Measurements from ENCODE around the gene OTOP3.

The OTOP3 gene

DNA sequence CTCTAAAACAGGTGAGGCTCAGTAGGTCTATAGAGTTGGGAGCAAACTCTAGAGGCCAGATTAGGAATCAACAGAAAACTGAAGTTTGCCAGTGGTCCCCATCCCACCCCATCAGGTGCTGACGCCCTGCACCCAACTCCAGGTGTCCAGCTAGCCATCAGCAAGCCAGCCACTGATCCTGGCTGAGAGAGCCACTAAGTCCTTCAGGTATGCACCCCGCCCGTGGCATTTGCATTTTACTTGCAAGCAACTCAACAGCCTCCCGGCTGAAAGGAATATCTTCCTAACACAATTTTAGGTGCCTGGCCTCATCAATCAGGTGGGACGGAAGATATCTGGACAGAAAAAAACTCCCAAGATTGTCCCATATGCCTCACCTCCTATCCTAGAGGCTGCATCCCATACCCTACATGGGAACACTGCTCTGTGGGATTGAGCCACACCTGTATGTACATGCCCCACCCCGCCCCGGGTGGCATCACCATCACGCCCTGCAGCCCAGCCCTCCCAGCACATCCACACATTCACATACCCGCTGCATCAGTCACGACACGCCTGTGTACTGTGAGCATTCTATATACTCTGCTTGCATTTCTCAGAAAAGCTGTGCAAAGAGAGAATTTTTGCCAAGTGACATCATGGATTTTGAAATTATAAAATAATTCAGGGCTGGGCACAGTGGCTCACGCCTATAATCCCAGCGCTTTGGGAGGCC is 8.3 kb downstream of the OTOP3 start:
- no peak for DNase-seq

DNA sequence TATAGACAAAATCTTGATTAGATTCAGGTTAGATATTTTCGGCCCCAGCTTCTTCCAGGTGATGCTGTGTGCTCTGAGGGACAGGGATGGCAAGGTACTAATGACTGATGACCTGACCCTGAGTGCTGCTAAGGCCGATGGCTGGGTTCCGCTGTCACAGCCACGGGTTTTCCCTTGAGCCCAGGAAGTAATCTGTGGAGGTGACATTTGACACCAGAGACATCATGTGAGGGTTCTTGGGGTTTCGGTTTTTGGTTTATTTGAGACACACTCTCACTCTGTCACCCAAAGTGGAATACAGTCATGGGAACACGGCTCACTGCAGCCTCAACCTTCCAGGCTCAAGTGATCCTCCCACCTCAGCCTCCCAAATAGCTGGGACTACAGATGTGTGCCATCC is 9.8 kb downstream of the OTOP3 start:
- DNase-seq, result no peak

DNA sequence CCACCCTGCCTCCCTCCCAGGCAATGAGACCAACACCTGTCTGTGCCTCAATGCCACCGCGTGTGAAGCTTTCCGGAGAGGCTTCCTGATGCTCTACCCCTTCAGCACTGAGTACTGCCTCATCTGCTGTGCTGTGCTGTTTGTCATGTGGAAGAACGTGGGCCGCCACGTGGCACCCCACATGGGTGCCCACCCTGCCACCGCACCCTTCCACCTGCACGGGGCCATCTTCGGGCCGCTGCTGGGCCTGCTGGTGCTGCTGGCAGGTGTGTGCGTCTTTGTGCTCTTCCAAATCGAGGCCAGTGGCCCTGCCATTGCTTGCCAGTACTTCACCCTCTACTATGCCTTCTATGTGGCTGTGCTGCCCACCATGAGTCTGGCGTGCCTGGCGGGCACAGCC is 10.9 kb downstream of the OTOP3 start:
- DNase-seq, result no peak

GRCh38 chr17:74947041-74947754 is 11.5 kb downstream of the OTOP3 start:
- DNase-seq, result no peak

GRCh38 chr17:74949455-74950115 is 13.9 kb downstream of the OTOP3 start:
- no peak for DNase-seq

DNA sequence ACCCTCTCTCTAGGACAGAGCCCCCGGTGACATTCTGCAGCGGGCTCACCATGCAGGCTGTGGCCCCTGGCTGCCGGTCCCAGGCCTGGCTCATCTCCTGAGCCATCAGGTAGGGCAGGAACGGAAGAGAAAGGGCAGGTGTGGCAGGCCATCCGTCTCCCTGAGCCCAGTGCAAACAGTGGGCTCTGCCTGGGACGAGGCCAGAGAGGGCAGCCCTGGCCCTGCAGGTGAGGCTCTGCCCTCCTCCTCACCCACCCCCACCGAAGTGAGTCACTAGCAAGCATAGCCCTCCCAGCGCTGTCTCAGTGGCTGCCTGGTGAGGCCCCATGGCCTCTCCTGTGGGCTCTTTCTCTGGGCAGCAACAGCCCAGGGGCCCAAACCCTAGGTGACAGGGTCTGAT is 14.5 kb downstream of the OTOP3 start:
- no peak for DNase-seq

DNA sequence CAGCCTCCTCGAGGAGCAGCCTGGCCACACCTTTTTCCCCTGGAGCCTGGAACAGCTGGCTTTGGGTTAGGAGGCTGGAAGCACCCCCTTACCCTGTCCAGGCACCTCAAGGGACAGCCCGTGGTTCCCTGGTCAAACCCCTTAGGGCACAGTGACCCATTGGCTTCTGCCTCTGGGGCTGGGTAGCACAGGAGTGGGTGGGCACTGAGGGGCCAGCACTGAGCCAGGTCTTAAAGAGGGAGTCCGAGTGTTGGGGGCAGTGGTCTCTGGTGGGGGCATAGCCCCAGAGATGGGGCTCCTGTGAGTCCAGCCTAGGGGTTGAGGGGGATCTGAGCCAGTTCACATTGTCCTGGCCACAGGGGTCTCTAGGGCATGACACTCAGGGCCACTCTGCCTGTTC is 15.4 kb downstream of the OTOP3 start:
- DNase-seq, result no peak

GRCh38 chr17:74951680-74952421 is 16.2 kb downstream of the OTOP3 start:
- no peak for DNase-seq

GRCh38 chr17:74952431-74953133 is 16.9 kb downstream of the OTOP3 start:
- DNase-seq, result no peak

GRCh38 chr17:74953134-74953687 is 17.5 kb downstream of the OTOP3 start:
- DNase-seq, result no peak

DNA sequence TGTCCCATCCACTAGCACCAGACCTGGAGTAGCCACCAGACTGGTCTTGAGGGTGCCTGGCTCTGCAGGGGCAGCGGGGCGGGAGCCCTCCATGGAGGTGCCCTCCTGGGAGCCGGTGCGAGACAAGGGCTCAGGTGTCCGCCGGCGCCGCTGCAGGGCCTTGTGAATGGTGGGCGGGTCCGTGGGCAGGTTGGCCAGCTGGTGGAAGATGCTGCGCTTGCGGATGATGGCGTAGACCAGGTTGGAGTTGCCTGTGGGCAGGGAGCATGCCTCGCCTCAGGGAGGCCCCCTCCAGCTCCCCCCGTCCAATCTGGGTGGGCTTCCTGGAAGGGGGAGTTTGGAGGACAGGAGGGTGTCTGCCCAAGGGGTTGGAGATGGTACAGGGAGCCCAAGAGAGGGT is 18.4 kb downstream of the OTOP3 start:
- DNase-seq, result no peak

GRCh38 chr17:74954665-74955421 is 19.1 kb downstream of the OTOP3 start:
- DNase-seq, result no peak

GRCh38 chr17:74956093-74956492 is 20.4 kb downstream of the OTOP3 start:
- DNase-seq, result no peak

GRCh38 chr17:74957935-74958740 is 22.4 kb downstream of the OTOP3 start:
- peak; percentile 15 to 43 for DNase-seq

GRCh38 chr17:74959826-74960515 is 24.3 kb downstream of the OTOP3 start:
- DNase-seq, result no peak

GRCh38 chr17:74960570-74961342 is 25.1 kb downstream of the OTOP3 start:
- no peak for DNase-seq

DNA sequence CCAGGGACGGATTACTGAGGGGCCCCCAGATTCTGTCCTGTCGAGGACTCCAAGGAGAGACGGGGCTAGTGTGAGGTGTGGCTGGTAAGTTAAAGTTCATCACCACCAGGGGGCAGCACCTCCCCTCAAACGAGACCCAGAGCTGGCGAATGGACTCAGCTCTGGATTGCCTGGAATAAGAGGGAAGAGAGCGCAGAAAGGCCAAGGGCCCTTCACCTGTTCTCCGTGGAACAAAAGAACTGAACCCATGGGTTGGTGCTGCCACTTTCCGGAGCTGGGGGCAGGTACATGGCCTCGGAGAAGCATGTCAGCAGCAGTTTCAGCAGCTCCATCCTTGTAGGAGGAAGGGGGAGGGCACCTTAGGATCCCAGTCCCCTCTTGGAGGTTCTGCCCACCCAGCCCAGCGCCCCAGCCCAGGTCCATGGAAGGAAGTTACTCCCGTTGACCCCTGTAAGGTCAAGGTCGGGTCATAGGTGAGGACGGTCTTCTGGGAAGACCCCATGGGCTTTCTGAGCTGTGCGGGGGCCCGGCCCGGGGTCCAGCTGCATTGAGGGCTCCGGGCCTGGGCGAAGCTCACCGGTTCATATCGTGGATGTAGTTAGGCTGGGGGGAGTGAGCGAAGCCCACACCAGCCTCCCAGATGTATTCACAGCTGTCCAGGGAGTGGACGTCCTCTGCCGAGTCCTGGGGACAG is 26.1 kb downstream of the OTOP3 start:
- peak; percentile 60 to 73 for DNase-seq

GRCh38 chr17:74962622-74963394 is 27.1 kb downstream of the OTOP3 start:
- no peak for DNase-seq
